ENCODE measurements around the gene LGR6.

Gene LGR6

DNA sequence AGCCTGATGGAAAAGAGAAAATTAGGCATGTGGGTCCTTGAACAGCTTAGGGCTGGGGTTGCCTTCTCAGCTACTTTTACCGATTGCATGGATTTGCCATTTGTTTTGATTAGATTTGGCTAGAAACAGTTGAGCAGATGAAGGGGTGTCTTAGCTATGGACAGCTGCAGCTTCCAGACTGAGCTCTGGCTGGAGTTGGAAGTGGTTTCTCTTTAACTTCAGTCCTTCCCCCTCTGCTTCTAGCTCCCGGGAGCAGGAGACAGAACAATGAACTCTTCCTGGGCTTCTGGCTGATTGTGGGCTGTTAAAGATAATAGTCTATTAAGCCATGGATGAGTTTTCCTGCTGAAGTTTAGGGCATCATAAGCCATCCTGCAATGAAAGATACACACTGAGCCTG, 97.4 kb downstream of the LGR6 start:
- TF ChIP-seq GATA3 (IDR thresholded peaks at IDR 0.05; ENCODE audit: low read depth, low read length) (no peak), GATA2 (IDR thresholded peaks at IDR 0.05; ENCODE audit: low read depth, low read length) (no peak)

DNA sequence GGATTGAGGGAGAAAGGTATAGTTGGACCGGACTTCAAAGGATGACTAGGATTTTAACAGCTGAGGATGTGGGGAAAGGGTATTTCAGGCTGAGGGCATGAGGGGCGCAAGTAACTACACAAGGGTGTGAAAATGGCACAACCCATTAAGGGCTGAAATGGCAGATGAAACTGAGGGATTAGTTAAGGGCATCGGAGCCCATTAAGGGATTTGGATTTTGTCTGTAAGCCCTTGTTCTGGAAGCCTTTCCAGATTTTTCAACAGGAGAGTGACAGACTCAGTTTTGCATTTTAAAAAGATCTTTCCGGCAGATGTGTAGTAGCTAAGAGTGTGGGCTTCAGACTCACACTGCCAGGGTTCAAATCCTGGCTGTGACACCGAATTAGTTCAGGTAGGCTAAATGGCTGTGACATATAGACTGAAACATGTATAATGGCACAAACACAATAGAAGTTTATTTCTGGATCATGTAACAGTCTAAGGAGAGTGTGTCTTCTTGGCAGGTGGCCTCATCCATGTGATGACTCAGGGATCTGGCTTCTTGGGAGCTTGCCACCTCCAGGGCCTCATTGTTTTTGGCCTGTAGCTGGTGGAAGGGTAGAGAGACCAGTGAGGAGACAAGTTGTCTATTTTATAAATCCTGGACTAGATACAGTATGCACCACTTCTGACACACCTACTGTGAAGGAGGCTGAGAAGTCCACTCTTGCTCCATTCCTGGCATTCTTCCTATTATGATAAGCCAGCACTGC, 98.5 kb downstream of the LGR6 start:
- TF ChIP-seq GATA2 (IDR thresholded peaks at IDR 0.05; ENCODE audit: low read depth, low read length) (no peak), GATA3 (IDR thresholded peaks at IDR 0.05; ENCODE audit: low read depth, low read length) (no peak)

DNA sequence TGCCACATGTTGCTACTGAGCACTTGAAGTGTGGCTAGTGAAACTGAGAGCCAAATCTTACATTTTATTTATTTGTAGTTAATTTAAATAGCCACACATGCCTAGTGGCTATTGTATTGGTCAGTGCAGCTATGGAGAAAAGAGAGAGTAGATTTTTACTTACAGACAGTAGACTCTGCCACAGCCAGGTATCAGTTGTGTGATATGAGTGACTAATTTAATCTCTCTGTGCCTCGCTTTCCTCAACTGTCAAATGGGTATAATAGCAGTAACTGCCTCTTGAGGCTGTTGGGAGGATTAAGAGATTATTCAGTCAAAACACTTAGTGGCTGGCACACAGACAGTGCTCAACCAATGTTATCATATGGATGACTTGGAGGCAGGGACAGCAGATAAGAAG, 99.2 kb downstream of the LGR6 start:
- no peak for TF ChIP-seq GATA3 (IDR thresholded peaks at IDR 0.05; ENCODE audit: low read depth, low read length)
- TF ChIP-seq GATA2 (IDR thresholded peaks at IDR 0.05; ENCODE audit: low read depth, low read length), result no peak

DNA sequence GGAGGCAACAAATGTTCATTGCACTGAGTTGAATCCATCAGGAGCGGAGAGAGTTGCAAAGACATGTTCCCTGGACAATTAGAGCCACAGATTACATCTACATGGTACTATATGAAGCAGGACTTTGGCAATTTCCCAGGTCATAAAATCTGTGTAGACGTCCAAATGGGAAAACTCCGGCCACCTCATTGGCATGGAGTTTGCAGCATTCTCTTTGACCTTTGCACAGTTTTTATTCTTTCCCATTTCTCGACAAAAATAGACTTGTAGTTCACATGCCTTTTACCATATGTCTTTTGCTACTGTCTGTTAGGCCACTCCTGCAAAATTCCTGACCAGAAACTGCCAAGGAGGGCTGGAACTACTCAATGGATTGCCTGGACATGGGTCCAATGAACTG, 100.0 kb downstream of the LGR6 start:
- TF ChIP-seq GATA3 (IDR thresholded peaks at IDR 0.05; ENCODE audit: low read depth, low read length) (no peak), GATA2 (IDR thresholded peaks at IDR 0.05; ENCODE audit: low read depth, low read length) (peak; percentile 68)

DNA sequence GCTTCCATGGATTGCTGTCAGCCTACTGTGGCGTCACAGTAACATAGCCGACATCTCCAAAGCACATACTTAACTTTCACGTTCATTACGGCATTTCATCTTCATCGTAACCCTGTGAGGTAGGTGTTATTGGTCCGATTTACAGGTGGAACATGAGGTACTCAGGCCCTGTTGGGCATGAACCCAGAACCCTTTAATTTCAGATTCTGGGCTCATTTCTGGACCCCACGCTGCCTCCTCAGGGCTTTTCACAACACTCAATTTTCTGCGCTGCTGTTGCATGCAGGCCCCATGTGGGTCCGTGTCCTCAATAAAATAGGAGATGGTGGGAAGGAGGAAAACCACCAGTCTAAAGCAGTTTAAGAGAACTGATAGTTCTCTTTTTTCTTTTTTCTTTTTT, 108.6 kb downstream of the LGR6 start:
- TF ChIP-seq GATA2 (IDR thresholded peaks at IDR 0.05; ENCODE audit: low read depth, low read length) (no peak), GATA3 (IDR thresholded peaks at IDR 0.05; ENCODE audit: low read depth, low read length) (no peak)

DNA sequence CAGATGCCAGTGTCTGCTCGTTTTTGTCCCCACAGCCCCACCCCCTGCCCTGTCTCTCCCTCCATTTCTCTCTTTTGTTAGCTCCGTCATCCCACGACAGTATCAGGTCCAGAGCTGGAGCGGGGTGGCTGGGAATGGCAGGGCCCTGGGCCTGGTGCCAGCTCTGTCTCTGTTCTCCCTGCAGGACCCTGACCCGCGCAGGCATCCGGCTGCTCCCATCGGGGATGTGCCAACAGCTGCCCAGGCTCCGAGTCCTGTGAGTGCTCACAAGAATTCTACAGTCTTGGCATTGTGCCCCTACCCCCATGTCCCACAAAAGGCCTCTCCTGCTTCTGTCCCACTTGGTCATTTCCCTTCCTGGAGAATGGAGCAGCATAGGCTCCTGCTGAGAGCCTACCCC, 110.8 kb downstream of the LGR6 start:
- no peak for TF ChIP-seq GATA2 (IDR thresholded peaks at IDR 0.05; ENCODE audit: low read depth, low read length)

DNA sequence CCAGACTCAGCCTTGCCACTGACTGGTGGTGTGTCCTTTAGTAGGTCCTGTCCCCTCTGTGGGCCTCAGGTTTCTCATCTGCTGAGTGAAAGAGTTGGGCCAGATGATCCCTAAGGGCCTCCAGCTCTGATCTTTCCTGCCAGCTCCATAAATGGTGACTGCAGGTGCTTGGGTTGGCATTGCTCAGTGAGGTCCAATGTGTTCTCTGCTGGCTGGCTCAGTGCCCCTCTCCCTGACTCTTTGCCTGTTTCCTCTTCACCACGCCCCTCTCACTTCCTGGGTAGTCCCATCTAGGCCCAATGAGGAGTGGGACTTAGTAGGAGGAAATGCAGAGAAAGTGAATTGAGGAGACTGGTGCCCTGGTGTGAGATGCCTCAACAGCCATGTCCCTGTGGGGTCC, 111.6 kb downstream of the LGR6 start:
- no peak for TF ChIP-seq GATA2 (IDR thresholded peaks at IDR 0.05; ENCODE audit: low read depth, low read length)
- no peak for TF ChIP-seq GATA3 (IDR thresholded peaks at IDR 0.05; ENCODE audit: low read depth, low read length)

DNA sequence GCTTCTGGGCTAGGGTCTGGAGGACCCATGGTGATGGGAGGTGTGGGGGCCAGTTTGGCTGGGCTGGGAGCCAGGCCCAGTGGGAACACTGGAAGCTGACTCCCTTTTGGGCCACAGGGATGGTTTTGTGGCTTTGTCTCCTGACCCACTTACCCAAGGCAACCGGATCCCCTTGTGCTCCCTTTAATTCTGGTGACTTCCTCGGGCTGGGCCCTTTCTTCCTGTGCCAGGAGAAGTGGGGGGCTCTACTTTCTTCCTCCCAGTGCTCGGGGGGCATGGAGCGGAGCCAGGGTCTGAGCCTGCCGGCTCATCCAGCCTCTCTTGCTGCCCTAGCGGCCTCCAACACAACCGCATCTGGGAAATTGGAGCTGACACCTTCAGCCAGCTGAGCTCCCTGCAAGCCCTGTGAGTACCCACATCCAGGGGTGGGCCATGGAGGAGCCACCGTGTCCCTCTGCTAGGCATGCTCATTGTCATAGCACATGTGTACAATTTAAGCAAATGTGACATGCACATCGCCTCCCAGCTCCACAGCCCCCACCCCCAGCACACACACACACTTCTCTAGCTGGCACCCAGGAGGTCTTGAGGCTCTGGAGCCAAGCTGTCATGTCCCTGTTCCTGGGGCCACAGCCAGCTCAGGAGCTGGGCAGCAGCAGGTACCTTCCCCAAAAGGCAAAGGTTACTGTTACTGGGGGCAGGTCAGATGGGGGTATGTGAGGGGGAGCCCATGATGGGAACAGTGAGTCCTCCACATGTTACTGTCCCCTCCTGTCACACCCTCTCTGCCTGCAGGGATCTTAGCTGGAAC, 113.1 kb downstream of the LGR6 start:
- TF ChIP-seq GATA2 (IDR thresholded peaks at IDR 0.05; ENCODE audit: low read depth, low read length) (no peak), GATA3 (IDR thresholded peaks at IDR 0.05; ENCODE audit: low read depth, low read length) (no peak)

DNA sequence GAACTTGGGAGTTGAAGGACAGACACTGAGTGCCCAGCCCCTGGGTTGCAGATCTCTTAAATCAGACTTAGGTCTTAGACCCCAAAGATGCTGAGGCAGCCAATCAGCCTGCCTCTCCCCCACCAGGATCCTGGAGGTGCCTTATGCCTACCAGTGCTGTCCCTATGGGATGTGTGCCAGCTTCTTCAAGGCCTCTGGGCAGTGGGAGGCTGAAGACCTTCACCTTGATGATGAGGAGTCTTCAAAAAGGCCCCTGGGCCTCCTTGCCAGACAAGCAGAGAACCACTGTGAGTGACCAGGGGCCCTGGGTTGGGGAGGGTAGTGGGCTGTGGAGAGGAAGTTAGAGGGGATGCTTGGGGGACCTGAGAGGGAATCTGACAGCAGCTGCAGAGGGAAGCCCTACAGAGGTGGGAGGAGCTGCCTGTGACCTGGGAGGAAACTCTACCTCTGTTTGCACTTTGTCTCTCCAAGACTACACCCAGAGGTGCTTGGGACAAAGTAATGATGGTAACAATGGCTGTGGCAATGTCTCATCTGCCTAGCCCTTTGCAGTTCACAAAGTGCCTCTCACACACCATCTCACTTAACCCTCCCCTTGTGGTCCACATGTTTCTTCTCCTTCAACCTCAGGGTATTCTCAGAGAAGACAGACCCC, 116.6 kb downstream of the LGR6 start:
- TF ChIP-seq GATA3 (IDR thresholded peaks at IDR 0.05; ENCODE audit: low read depth, low read length), result no peak
- TF ChIP-seq GATA2 (IDR thresholded peaks at IDR 0.05; ENCODE audit: low read depth, low read length), result no peak

DNA sequence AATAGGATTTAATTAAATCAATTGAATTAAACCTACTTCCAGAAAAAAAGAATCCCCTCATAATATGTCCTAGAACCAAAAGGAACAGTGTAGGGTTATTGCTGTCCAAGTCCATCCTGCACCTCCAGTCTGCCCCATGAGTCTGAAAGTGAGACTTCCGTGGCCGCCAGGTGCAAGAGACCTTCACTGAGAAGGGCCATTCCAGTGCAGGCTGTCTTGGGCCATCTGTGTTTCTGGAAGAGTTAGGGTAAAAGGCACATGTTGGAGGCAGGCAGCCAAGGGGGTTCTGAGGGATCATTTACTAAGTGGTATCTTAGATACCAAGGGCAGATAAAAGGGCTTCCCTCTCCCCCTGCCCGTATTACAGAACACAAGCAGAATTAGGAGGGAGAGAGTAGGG, 117.1 kb downstream of the LGR6 start:
- TF ChIP-seq GATA3 (IDR thresholded peaks at IDR 0.05; ENCODE audit: low read depth, low read length) (no peak), GATA2 (IDR thresholded peaks at IDR 0.05; ENCODE audit: low read depth, low read length) (no peak)

DNA sequence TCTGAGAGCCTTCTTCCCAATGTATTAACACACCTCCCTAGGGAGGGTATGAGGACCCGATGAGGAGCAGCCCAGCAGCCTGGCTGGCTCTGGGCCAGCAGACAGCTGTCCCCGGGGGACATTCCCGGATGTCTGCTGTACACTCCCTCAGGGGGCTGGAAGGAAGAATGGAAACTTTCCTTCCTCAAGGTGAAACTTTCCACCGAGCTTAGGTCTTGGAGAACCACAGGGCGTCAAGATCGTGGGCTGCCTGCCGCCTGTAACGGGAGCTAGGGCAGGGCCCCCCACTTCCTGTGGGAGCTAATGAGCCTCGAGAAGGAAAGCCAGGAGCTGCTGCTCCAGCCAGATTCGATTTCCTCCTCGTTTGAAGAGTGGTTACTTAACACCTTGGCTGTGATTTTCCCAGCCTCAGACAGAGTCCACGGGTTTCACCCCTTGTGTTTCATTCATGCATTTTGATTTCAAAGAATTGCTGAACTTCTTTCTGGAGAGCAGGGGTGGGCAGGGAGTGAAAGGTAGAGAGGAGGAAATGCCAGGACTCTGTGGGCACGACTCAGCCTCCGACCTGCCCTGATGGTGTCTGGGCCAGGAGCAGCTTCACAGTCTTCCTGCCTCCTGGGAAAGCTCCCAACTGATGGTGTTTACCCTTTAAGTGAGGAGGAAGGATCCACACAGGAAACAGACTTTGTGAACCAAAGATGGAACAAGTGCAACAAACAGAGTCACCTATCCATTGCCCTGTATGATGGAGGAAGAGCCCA, 118.5 kb downstream of the LGR6 start:
- TF ChIP-seq GATA2 (IDR thresholded peaks at IDR 0.05; ENCODE audit: low read depth, low read length) (no peak), GATA3 (IDR thresholded peaks at IDR 0.05; ENCODE audit: low read depth, low read length) (no peak)

DNA sequence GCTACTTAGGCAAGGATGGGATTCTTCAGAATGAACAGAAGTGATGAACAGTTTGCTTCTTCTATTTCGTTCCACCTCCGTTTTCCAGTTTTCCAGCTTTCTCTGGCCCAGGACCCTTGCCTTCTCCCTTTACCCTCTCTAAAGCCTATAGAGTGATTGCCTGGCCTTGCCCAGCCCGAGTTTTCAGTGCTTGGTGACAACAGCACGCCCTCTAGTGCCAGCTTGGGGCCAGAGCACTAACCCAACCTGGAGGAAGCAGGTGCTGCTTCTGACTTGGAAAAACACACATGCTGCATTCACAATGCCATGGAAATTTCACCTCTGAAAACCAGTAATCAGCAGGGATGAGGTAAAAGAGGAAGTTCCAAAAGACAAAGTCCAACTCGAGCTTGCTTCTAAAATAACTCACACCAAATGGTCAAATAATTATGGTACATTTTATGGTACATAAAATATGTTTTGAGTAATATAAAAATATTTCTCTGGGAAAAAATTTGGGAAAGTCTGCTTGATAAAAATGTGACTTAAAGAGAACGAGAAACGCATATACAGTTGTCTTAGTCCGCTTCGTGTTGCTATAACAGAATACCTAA, 122.1 kb downstream of the LGR6 start:
- no peak for TF ChIP-seq GATA3 (IDR thresholded peaks at IDR 0.05; ENCODE audit: low read depth, low read length)
- no peak for TF ChIP-seq GATA2 (IDR thresholded peaks at IDR 0.05; ENCODE audit: low read depth, low read length)

DNA sequence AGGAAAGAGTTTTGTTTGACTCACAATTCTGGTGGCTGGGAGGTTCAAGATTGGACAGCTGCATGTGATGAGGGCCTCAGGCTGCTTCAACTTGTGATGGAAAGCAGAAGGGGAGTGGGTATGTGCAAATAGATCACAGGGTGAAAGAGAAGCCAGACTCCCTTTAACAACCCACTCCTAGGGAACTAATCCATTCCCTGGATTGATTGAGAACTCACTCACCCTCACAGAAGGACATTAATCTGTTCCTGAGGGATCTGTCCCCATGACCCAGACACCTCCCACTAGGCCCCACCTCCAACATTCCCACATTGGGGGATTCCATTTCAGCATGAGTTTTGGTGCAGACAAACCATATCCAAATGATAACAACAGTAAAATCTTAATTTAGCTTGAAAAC, 122.6 kb downstream of the LGR6 start:
- TF ChIP-seq GATA2 (IDR thresholded peaks at IDR 0.05; ENCODE audit: low read depth, low read length), result no peak
- TF ChIP-seq GATA3 (IDR thresholded peaks at IDR 0.05; ENCODE audit: low read depth, low read length), result no peak

All from SH-SY5Y (cell line).